GM19438 (cell line): Measurements from ENCODE around the gene PSORS1C1.
"Not testable (repeated sequence)": the region's sequence is repeated elsewhere in the genome, so short reads cannot be mapped to it uniquely, and the experiment has no call there.

Experiments used
- ATAC-seq: cut with Tn5 transposase; IDR thresholded peaks from one replicate; pipeline ENCODE4 v1.9.1; 2021; ENCODE audit warnings: low read depth; ENCODE audit not compliant: unreplicated experiment

PSORS1C1 gene

DNA sequence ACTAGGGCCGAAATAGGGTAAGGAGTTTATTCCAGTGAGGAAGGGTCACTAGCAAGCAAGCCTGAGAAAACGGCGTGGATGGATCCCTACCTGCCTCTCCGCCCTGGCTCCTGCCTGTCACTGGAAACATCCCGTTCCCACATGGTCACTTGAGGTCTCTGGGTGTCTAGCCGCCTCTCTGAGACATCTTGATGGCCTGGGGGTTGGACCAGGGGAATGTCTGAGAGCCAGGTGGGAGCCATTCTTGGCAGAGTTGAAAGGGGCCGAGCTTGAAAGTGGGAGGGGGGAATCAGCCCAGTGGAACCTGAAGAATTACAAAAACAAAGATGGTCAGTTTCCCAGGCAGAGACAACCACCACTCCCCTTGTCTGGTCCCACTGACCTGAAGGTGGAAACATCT is 42.0 kb downstream of the PSORS1C1 start:
- no peak for ATAC-seq

DNA sequence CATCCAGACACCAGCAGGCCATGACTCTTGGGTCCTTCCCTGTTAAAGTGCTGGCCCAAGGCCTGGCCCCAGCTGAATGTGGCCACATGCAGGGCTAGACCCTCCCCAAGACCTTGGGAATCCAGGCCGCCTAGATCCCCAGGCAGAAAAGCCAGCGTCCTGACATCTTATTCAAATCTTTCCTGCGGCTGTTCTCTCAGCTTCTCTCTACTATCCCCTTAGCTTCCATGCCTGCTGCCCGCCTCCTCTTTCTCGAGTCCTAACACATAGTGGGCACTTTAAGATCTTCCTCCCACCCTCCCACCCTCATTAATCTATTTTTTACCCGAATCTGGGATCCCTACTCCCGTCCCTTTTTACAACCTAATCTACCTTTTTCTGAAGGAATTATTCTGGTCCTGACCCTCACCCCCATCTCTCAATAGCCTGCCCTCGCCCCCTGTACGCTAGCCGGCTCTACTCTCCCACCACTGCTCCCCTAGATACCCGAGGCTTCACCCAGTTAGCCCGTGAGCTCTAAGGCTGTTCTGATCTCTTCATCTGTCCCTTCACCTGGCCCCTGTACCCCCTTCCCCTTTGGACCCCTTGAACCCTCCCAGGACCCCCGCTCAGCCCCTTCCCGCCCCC is 43.0 kb downstream of the PSORS1C1 start, which contains the start of gene CCHCR1:
Gene CCHCR1, minus strand, starts transcription at position 290 of the 627 bp plus-strand sequence. Its CDS starts 202 bp downstream, at position 88.
- ATAC-seq, result no peak

DNA sequence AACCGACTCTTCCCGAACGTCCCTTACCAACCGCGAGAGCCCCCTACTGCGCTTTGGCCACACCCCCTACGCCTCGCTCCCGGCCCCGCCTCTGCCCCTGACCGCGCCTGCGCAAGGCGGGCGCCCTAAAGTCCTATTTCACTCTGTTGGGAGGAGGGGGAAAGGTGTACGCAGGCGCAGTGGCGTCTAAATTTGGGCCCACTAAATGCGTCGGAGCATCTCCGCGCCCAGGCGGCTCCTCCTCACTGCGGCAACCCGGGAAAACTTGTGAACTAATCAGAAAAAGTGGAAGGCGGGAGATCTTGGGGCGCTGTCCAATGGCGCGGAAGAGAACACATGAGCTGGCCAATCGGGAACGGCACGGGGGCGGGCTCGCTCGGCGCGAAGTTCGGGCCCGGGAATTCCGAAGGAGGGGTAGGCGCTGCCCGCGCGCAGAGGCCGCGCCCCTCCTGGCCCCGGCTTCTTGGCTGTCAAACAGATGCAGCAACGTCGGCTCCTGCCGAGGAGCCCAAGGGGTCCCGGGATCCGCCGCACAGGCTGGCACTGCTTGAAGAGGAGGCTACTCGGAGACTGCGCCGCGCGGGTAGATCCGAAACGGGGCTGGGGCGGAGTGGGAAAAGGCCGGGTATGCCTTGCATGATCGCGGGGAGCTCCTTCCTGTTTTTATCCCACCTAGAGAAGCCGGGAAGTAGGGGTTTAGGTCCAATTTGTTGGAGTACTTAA is 43.7 kb downstream of the PSORS1C1 start, which contains the start of gene TCF19:
Gene TCF19, plus strand, starts transcription at position 450 of the 723 bp plus-strand sequence. CDS start 881 bp downstream, outside the sequence.
- ATAC-seq, result peak; percentile 82

DNA sequence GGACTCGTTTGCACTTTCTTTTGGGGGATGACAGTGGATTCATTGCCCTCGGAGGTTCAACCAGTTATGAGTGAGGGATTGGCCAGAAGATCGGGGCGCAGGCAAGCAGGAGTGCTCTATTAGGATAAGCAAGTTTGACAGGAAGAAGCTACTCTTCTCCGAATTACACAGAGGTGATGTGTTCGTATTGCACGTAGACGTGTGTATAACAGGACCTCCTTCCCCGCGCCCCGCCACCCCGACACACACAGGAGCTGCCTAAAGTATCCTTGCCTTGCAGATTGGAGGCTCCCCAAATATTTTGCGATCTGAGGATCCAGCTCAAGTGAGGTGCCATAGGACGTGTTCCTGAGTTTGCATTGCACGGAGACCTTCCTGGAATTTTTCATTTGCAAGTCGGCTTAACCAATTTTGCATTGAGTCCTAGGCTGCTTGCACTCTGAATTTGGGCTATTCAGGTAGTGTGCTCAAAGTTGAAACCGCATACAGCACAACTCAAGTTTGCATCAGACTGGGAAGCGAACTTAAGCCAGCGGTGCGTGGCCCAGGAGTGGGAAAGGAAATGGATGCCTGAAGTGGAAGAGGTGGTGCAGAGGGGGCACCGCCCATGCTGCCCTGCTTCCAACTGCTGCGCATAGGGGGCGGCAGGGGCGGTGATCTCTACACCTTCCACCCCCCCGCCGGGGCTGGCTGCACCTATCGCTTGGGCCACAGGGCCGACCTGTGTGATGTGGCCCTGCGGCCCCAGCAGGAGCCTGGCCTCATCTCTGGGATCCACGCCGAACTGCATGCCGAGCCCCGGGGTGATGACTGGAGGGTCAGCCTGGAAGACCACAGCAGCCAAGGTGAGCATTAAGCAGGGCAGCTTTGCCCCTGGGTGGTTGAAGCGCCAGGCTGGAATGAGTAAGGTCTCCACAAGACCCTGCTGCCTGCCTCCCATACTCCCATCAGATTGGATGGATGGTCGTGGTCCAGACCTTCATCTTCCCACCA is 44.6 kb downstream of the PSORS1C1 start:
- ATAC-seq, result peak; percentile 3

DNA sequence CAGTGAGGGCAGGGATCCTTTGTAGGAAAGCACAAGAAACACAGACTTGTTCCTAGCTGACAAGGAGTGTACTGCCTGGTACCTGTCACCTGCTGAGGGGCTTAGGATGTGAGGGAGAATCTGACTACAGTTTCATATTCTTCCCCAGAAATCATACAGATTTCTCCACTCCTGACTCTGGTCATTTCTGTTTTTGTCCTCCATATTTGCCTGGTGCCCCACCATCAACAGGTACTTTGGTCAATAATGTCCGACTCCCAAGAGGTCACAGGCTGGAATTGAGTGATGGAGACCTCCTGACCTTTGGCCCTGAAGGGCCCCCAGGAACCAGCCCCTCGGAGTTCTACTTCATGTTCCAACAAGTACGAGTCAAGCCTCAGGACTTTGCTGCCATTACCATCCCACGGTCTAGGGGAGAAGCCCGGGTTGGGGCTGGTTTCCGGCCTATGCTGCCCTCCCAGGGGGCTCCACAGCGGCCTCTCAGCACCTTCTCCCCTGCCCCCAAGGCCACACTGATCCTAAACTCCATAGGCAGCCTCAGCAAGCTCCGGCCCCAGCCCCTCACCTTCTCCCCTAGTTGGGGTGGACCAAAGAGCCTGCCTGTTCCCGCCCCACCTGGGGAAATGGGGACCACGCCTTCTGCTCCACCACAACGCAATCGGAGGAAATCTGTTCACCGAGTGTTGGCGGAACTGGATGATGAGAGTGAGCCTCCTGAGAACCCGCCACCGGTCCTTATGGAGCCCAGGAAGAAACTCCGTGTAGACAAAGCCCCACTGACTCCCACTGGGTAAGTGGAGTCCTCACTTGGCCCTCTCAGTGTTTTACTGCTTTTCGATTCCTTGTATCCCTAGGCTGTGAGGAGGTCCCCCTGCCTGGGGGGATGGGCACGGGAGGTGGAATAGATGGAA is 46.9 kb downstream of the PSORS1C1 start:
- ATAC-seq, result no peak

DNA sequence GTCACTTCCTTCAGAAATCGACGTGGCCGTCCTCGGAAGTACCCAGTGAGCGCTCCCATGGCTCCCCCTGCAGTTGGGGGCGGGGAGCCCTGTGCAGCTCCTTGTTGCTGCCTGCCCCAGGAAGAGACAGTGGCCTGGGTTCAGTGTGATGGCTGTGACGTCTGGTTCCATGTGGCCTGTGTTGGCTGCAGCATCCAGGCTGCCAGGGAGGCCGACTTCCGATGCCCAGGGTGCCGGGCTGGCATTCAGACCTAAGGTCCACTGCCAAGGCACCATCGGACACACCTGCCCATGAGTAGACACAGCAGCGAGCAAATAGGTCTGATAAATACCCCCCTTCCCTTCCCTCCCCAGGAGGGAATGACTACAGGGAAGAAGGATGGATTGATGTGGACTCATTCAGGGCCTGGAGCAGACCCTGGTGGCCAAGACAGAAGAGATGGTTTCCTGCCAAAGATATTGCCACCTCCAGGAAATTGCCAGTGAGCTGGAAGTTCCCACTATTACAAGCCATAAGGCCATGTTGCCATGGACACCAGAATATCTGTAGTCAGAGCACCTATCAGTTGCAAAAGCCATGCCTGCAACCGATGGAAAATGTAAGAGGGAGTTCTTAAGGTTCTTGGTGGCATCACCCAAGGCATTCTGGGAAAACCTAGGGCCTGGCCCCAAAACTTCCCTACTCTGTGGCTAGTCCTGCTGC is 48.0 kb downstream of the PSORS1C1 start:
- no peak for ATAC-seq

DNA sequence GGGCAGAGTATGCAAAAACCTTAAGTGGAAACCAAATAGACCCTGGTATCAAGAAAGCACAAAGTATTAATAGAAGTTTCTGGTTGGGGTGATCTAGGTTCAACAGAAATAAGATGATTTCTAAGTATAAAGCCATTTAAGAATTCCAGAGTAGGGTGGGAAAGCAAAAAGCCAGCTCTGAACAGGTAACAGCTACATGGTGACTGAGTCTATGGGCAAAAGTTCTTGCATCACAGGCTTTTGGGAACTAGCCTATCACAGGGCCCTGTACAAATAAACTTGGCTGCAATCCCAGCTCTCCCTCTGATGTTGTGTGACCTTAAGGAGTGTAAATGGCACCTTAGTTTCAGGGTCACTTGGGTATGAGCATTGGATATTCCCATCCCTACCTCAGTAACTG is 49.3 kb downstream of the PSORS1C1 start:
- no peak for ATAC-seq

DNA sequence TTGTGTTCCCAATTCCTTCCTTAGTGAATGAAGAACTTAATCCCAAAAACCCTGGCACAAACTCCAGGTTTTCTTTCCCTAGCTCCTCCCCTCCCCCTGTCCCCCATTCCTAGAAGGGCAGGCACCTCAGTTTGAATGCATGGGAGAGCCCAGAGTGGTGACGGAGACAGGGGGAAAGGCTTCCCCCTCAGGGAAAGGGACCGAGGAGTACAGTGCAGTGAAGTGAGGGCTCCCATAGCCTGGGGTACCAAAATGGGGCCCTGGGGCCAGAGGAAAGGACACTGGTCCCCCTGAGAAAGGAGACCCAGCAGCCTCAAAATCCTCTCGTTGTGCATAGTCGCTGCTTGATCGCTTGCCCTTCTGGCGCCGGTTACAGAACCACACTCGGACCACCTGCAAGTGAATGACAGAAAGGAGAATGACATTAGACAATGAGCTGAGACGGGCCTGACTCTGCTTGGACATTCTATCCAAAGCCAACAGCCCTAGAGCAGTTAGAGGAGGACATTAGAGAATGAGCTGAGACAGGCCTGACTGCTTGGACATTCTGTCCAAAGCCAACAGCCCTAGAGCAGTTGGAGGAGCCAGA is 50.0 kb downstream of the PSORS1C1 start:
- ATAC-seq, result not testable (repeated sequence)

DNA sequence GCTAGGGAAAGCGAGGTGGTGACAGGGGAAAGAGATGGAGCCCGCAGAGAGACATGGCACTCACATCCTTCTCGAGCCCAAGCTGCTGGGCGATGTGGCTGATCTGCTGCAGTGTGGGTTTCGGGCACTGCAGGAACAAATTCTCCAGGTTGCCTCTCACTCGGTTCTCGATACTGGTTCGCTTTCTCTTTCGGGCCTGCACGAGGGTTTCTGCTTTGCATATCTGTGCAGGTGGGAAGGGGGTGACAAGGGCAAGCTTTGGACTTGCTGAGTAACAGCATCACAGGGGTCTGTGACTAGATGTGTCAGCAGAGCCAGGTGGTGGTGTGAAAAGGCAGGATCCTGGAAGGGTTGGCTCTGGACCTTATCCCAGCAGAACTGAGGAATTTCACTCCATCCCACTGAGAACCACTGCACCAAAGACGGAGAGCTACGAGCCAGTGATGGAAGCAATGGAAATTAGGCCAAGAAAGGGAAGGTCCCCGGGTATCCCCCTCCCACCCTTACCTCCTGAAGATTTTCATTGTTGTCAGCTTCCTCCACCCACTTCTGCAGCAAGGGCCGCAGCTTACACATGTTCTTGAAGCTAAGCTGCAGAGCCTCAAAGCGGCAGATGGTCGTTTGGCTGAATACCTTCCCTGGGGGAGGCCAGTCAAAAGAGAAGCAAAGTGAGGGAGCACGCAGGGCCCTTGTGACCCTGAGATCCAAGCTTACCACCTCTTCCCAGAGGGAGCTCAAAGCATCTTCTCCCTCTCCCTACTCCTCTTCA is 50.6 kb downstream of the PSORS1C1 start:
- ATAC-seq, result not testable (repeated sequence)

DNA sequence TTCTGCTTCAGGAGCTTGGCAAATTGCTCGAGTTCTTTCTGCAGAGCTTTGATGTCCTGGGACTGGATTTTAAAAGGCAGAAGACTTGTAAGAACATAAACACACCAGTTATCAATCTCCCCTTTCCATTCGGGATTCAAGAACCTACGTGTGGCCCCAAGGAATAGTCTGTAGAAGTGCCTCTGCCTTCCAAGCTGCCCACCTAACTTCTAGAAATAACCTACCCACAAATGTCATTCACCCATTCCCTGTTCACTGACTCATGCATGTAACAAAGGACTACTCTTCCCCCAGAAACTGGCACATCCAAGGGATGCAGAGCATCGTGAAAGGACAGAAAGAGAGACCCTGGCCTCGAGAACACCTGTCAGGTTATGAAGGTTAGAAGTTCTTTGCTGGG is 51.4 kb downstream of the PSORS1C1 start:
- no peak for ATAC-seq

DNA sequence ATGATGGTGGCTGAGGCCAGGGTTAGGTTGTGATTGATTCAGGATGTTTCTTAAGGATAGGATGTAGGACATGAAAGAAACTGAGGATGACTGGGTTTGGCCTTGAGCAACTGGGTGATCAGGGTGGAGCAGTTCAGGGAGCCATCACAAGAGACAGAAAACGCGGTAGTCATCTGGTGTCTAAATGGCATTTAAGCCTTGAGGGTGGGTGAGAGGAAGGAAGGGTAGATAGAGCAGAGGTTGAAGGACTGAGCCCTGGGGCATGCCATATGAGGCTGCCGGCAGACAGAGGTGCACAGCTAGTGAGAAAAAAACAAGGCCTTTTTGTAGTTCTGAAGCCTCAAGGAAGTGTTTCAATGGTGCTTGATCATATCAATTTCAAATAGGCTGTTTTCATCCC is 54.0 kb downstream of the PSORS1C1 start:
- no peak for ATAC-seq

DNA sequence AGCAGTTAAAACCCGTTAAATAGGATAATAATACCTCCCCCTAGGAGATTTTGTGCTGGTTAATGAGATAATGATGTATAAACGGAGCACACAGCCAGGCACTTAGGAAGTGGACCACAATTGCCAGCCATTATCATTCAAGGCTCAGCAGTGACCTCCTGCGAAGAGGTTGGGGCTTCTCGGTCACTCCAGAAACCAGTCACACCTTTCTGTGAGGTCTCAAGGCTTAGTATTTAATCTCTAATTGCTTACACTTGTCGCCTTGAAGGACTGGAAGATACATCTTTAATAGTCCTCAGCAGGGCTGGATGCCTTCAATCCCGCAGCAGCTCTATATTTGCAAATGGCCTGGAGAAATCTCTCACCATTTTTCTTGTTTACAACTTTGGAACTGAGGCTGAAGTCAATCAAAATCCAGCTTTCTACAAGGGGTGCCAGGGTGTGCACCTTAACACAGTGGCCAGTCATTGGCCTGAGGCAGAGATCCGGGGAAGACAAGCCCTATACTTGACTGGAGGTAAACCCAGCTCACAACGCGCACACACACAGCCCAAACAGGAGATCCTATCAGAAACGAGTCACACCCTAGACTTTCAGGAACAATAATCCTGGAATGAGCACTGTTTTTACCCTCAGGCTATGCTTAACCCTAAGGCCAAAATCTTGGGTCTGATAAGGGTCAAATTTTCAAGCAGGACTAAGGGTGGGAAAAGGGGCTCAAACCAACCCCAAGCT is 54.7 kb downstream of the PSORS1C1 start:
- ATAC-seq, result no peak

DNA sequence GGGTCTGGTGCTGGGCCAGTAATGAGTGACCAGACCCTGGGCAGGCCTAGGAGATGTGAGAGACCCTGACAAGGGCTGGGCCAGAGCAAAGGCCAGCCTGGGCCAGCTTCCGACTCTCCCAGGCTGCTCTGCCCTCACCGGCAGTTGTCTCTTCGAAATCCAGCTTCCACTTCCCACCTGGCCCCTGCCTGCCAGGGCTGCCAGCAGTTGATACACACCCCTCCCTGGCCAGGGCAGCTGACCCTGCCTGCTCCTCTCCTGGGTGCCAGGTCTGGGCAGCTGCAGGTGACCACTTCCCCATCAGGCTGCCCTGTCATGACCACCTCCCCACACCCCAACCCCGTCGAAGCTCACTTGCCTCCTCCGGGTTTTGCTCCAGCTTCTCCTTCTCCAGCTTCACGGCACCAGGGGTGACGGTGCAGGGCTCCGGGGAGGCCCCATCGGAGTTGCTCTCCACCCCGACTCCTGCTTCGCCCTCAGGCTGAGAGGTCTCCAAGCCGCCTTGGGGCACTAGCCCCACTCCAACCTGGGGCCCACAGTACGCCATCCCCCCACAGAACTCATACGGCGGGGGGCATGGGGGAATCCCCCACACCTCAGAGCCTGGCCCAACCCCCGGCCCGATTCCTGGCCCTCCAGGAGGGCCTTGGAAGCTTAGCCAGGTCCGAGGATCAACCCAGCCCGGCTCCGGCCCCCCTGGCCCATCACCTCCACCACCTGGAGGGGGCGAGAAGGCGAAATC is 55.4 kb downstream of the PSORS1C1 start:
- ATAC-seq, result not testable (repeated sequence)

DNA sequence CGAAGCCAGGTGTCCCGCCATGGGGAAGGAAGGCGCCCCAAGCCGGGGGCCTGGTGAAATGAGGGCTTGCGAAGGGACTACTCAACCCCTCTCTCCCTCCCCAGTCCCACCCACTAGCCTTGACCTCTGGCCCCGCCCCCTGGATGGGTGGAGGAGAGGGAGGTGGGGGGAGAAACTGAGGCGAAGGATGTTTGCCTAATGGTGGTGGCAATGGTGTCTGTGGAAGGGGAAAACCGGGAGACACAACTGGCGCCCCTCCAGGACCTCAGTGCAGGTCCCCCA is 55.9 kb downstream of the PSORS1C1 start, which contains the start of gene POU5F1:
Gene POU5F1, minus strand, starts transcription at position 83 of the 282 bp plus-strand sequence. Its CDS starts 62 bp downstream, at position 21.
- no peak for ATAC-seq

DNA sequence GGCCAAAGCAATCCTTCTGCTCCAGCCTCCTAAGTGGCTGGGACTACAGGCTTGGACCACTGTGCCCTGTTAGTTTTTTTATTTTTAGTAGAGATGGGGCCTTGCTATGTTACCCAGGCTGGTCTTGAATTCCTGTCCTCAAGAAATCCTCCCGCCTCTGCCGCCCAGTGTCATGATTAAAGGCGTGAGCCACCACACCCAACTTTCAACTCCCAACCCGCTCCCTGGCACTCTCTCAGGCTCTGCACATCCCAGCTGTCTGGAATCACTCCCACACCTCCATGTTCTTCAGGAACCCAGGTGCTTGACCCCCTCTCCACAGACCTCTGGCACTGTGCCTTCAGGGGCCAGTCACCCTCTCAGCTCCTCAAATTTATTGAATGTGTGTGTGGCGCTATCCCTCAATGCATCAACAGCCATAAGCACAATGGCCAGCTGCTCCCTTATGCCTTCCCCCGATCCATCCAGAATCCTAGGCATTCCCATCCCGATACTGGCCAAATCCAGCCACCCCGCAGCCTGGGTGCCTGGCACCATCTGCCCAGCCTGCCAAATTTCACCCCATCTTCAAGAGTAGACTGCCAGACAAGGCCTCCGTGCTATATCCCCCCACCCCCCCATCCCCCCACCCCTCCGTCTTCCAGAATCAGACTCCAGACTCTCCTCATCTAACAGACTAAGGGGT is 56.5 kb downstream of the PSORS1C1 start:
- ATAC-seq, result no peak
